Spinal cord (tissue), 10 donors: Measurements from ENCODE around the gene CENPP. TPM values are rescaled to one million over a fixed set of nuclear protein-coding genes. Genes with fewer than 3 reads are reported as not detected.
"Not testable (repeated sequence)": the region's sequence is repeated elsewhere in the genome, so short reads cannot be mapped to it uniquely, and the experiment has no call there.

Experiments used
- DNase-seq, 6 donors: peaks; one replicate each; pipeline versions ENCODE4 v3.0.0 to v3.0.0-alpha.2; 2013 to 2015; ENCODE audit warnings: low spot score in 6 of 6, low read depth in 4 of 6
- H3K27ac ChIP-seq: one replicate; pipeline ENCODE4 v1.5.1; 2013; ENCODE audit warnings: low read depth, low read length, control low read depth
- H3K27me3 ChIP-seq: one replicate; pipeline ENCODE4 v1.6.1; 2013; ENCODE audit warnings: low read length; ENCODE audit not compliant: control insufficient read depth, insufficient read depth
- H3K36me3 ChIP-seq: one replicate; pipeline ENCODE4 v1.6.1; 2013; ENCODE audit warnings: low read length; ENCODE audit not compliant: control insufficient read depth, insufficient read depth
- H3K4me1 ChIP-seq: one replicate; pipeline ENCODE4 v1.6.1; 2013; ENCODE audit warnings: low read length; ENCODE audit not compliant: control insufficient read depth, insufficient read depth
- H3K4me3 ChIP-seq: one replicate; pipeline ENCODE4 v1.5.1; 2013; ENCODE audit warnings: low read depth, low read length, control low read depth
- H3K9me3 ChIP-seq: one replicate; pipeline ENCODE4 v1.6.1; 2013; ENCODE audit warnings: low read length; ENCODE audit not compliant: control insufficient read depth, insufficient read depth
- WGBS: methylation state at CpG from one replicate; pipeline ENCODE4 v1.1.5; 2013; ENCODE audit warnings: missing lambda C conversion rate; ENCODE audit not compliant: insufficient coverage; 5-methylcytosine and 5-hydroxymethylcytosine counted together
- polyA plus RNA-seq, 2 donors: library from polyadenylated mRNA; unstranded; fragments of 120-200 nt; gene quantifications; one replicate each; pipeline ENCODE4 v1.2.1, GENCODE V29; 2013; ENCODE audit not compliant: insufficient read length in 2 of 2
- total RNA-seq, 2 donors: library from RNA; depleted of rRNA in 1 of 2; stranded (reverse); fragments of 120-200 nt in 1 of 2; fragments of >200 nt in 1 of 2; gene quantifications; one replicate each; pipeline versions ENCODE4 v1.2.3 to v1.2.4, GENCODE V29; 2013 to 2014
- donor health status: healthy.

CENPP gene
- total and polyA plus RNA-seq, 4 donors, result 5.4 to 15.5 (median 10.2) TPM

DNA sequence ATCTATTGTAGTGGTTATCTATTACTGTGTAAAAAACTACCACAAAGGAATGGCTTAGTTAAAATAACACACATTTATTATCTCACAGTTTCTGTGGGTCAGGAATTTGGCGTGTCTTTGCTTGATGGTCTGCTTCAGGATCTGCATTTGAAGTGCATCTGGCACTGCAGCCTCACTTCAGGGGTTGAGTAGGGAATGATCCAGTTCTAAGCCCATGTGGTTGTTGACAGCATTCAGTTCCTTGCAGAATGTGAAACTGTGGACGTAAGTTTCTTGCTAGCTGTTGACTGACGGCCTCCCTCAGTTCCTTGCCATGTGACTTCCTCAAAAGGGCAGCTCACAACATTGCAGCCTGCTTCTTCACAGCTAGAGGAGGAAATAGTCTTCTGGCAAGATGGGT, 80.7 kb downstream of the CENPP start:
- no peak overlapping the region for H3K4me3 ChIP-seq
- WGBS, result 63% methylated on average over 1 of the region's 3 CpGs
- DNase-seq, result peak in 1 of 6 donors; percentile 43
- peak overlapping the region; percentile 86 for H3K27ac ChIP-seq
- H3K27me3 ChIP-seq, result no peaks in the 10 kb centered on the region
- H3K4me1 ChIP-seq, result no peaks in the 10 kb centered on the region
- no peaks in the 10 kb centered on the region for H3K9me3 ChIP-seq
- no peaks in the 10 kb centered on the region for H3K36me3 ChIP-seq

DNA sequence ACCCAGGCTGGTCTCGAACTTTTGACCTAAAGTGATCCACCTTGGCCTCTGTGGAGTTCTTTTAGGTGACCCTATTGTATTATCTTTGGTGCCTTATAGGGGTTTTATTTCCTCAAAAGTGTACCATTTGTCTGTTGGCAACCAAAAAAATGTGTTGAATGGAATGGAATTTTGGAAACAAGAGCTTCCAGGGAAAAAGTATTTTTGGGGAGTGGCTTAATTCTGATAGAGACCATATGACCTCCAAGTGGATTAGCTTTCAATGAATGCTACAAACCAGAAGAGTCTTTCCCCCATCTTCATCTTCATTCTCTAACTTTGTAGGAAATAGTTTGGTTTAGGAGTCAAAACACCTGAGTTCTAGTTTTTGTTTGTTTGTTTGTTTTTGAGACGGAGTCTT, 82.1 kb downstream of the CENPP start:
- Histone ChIP-seq H3K4me3 (no peak overlapping the region), H3K4me1 (no peaks in the 10 kb centered on the region), H3K9me3 (no peaks in the 10 kb centered on the region), H3K36me3 (no peaks in the 10 kb centered on the region), H3K27ac (peak overlapping the region; percentile 86), H3K27me3 (no peaks in the 10 kb centered on the region)
- WGBS, result 100% methylated on average over 2 of the region's 2 CpGs
- DNase-seq, result no peak

DNA sequence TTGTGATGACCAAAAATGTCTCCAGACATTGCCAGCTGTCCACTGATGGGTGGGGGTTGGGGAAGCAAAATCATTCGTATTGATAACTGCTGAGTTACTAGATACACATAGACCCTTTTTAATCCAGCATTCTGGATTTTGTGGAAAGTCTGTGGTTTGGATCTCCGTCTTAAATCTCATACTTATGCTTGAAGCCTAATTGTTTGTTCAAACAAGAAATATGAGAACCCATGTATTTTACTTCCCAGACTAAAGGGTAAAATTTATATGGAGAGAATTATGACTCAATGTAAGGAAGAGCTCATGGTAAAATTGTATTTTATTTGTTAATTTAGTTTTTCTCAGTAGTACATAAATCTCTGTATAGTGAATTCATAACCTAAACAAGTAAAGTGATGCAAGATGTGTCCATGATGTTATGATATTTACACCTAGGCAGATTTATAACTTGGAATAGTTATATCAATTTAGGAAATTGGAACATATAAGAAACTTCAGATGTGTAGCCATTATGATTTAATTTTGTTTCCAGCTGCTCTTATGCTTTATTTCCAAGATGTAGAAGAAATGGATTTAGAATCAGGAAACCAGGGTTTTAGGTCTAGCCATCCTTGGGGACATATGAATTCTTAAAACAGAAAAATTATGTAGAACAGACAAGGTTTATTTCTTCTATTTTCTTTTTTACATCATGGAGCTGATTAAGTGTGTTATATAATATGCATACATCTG, 83.2 kb downstream of the CENPP start:
- no peak overlapping the region for H3K4me3 ChIP-seq
- no CpG with 5 or more reads among the region's 2 CpGs for WGBS
- no peaks in the 10 kb centered on the region for H3K36me3 ChIP-seq
- DNase-seq, result no peak
- H3K4me1 ChIP-seq, result no peaks in the 10 kb centered on the region
- no peaks in the 10 kb centered on the region for H3K27me3 ChIP-seq
- no peak overlapping the region for H3K27ac ChIP-seq
- H3K9me3 ChIP-seq, result no peaks in the 10 kb centered on the region

DNA sequence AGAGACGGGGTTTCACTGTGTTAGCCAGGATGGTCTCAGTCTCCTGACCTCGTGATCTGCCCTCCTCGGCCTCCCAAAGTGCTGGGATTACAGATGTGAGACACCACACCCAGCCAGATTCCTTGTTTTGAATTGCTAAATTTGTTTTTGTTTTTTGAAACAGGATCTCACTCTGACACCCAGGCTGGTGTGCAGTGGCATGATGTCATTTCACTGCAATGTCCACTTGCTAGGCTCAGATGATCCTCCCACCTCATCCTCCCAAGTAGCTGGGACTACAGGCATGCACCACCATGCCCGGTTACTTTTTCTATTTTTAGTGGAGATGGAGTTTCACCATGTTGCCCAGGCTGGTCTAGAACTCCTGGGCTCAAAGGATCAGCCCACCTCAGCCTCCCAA, 85.4 kb downstream of the CENPP start:
- peak overlapping the region; percentile 7 for H3K27ac ChIP-seq
- not testable (repeated sequence) for H3K9me3 ChIP-seq, H3K36me3 ChIP-seq, H3K27me3 ChIP-seq, H3K4me1 ChIP-seq, DNase-seq, H3K4me3 ChIP-seq
- WGBS, result 71% methylated on average over 3 of the region's 4 CpGs

DNA sequence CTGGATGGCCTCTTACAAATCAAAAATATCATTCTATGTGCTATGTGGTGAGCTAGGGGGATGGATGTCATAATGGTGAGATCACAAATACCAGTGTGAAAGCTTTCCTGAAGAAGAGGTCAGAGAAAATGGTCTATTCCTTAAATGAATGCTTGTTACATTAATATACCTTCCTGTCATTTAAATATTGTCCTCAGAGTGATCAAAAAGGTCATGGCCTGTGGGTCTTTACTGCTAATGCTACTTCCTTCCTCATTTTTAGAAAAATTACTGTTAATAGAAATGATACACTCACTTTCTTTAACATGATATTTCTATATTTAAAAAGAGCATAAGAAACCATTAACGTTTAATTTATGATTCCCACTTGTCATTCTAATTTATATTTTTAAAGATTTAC, 88.8 kb downstream of the CENPP start:
- H3K27ac ChIP-seq, result no peak overlapping the region
- no peak overlapping the region for H3K4me3 ChIP-seq
- no peaks in the 10 kb centered on the region for H3K4me1 ChIP-seq
- WGBS, result no CpG with 5 or more reads among the region's 1 CpG
- DNase-seq, result no peak
- H3K36me3 ChIP-seq, result no peaks in the 10 kb centered on the region
- H3K27me3 ChIP-seq, result no peaks in the 10 kb centered on the region
- H3K9me3 ChIP-seq, result no peaks in the 10 kb centered on the region

DNA sequence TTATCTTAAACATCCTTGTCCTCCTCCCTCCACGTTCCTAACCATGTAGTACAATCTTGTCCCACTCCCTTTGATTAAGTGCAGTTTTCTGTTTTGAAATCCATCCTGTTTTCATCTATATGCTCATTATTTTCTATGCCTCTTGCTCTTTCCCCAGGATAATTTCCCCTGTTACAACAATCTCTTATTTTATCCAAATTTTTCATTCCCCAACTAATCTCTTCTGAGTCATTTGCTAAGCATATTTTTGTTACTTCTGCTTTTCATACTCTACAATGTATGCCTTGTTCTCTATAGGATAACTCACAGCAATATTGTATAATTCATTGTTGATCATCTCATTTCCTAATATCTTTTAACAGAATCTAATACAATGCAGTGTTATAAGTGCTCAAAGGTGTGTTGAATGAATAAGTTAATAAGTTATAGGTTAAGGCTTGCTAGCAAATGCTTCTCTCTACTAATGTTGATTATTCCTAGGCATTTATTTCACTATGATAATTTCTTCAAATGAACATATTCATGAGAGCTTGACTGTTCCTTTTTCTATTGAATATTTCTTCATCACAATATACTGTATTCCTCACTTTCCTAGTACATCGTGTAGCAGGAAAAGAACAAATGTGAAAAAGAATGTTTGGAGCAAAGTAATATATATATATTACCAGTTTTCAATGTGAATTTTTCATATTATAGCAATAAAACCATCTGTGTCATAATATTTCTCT, 97.0 kb downstream of the CENPP start:
- WGBS, result 100% methylated on average over 1 of the region's 2 CpGs
- peak overlapping the region; percentile 77 for H3K27ac ChIP-seq
- H3K4me3 ChIP-seq, result peak overlapping the region; percentile 13
- H3K9me3 ChIP-seq, result no peaks in the 10 kb centered on the region
- DNase-seq, result no peak
- no peaks in the 10 kb centered on the region for H3K27me3 ChIP-seq
- H3K36me3 ChIP-seq, result no peaks in the 10 kb centered on the region
- H3K4me1 ChIP-seq, result no peaks in the 10 kb centered on the region

DNA sequence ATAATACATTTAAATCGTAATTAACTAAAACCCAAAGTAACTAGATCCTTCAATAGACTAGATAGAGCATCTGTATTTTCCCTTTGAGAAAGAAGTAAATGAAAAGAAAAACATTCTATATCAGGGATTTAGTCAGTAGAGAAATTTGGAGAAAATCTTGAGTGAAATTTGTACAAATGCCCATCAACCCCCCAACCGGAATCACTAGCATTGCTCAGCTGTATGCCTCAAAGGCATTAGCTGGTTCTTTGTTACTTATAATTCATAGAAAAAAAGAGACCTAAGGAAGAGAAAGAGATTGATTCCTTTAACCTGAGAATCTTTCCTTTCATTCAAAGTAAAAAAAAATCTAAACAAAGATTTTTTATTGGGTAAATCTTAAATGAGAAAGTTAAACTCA, 97.9 kb downstream of the CENPP start:
- Histone ChIP-seq H3K4me1 (no peaks in the 10 kb centered on the region), H3K4me3 (peak overlapping the region; percentile 4), H3K36me3 (no peaks in the 10 kb centered on the region), H3K9me3 (no peaks in the 10 kb centered on the region), H3K27me3 (no peaks in the 10 kb centered on the region), H3K27ac (peak overlapping the region; percentile 77)
- no peak for DNase-seq
- no CpG with 5 or more reads among the region's 2 CpGs for WGBS

DNA sequence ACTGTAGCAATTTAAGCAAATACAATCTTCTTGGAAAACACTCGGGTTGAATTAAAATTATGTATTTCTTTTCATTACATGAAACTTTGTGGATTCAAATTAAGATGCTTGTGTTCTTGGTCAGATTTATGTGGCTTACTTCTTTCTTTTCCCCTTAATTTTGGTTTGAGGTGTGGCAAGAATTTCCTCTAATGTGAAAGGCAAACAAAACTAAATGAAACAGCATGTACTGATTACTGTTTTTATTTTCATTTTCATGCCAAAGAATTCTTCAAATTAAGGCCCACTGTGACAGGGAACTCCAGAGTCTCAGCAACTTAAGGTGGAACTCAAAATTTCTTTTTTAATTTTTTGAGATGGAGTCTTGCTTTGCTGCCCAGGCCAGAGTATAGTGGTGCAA, 98.6 kb downstream of the CENPP start, which contains the start of gene OMD:
OMD (minus strand) TSS at position 132 of the 400 bp plus-strand sequence. CDS start 6,913 bp downstream, outside the sequence.
- peak within 1 kb of the TSS; percentile 4 for H3K4me3 ChIP-seq
- DNase-seq, result peak in 1 of 6 donors; percentile 43
- H3K4me1 ChIP-seq, result no peaks in the 10 kb centered on the region
- H3K27ac ChIP-seq, result peak within 1 kb of the TSS; percentile 77
- no peaks in the 10 kb centered on the region for H3K27me3 ChIP-seq
- no peaks in the 10 kb centered on the region for H3K36me3 ChIP-seq
- WGBS, result no CpG with 5 or more reads among the region's 1 CpG
- no peaks in the 10 kb centered on the region for H3K9me3 ChIP-seq

DNA sequence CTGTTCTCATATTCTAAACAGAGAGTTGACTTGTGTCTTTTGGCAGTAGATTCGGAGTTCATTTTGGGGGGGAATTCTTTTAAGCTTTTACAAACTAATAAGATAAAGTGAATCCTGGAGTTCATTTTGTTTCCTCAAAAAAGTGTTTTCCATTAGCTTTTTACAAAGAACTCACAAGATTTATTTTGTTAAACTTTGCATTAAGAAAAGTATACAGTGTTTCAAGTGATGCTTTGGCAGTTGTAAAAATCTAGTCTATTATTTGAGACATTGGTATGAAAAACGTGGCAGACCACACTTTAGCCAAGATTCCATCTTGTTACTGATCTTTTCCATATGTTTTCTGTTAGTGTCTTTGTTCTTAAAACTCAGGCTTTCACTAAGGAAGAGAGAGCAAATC, 99.7 kb downstream of the CENPP start:
- Histone ChIP-seq H3K27ac (peak overlapping the region; percentile 77), H3K36me3 (no peaks in the 10 kb centered on the region), H3K4me1 (no peaks in the 10 kb centered on the region), H3K27me3 (no peaks in the 10 kb centered on the region), H3K9me3 (no peaks in the 10 kb centered on the region), H3K4me3 (no peak overlapping the region)
- WGBS, result no CpG with 5 or more reads among the region's 2 CpGs
- DNase-seq, result peak in 1 of 6 donors; percentile 50
